ENCODE results near the gene RPL37. TPM values are rescaled to one million over a fixed set of nuclear protein-coding genes. Genes with fewer than 3 reads are reported as not detected.

The RPL37 gene
- total and polyA plus RNA-seq, 9 of the 15 experiments (the other 6 are each of a cell fraction or from before 2014, with no cell fraction given), result 2,342 to 7,963 (median 4,091) TPM

DNA sequence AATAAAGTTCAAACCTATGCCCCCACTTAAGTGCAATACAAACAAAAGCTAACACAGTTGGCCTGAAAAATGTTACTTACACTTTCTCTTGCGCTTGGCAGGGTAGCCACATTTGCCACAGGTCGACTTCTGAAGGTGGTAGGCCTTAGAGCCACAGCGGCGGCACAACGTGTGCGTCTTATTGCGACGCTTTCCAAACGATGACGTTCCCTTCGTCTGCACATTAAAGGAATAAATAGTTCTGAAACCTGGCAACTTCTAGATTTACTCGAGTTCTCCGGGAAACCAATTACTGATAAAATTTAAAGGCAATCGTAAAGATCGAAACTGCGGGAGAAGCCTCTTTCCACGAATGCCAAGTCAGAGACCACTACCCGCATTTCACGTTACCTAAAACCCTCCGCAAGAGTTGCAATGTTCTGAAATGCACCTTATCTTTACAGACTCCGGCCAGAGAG, 602 bp downstream of the RPL37 start (continued):
- TF ChIP-seq, protein P1, sequence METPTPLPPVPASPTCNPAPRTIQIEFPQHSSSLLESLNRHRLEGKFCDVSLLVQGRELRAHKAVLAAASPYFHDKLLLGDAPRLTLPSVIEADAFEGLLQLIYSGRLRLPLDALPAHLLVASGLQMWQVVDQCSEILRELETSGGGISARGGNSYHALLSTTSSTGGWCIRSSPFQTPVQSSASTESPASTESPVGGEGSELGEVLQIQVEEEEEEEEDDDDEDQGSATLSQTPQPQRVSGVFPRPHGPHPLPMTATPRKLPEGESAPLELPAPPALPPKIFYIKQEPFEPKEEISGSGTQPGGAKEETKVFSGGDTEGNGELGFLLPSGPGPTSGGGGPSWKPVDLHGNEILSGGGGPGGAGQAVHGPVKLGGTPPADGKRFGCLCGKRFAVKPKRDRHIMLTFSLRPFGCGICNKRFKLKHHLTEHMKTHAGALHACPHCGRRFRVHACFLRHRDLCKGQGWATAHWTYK (CRISPR knock-in tag; IDR thresholded peaks at IDR 0.05), result no peak
- TF ChIP-seq CHD1 (IDR thresholded peaks at IDR 0.05; ENCODE audit: low read length), result peak; percentile 96
- TF ChIP-seq NR2F6 (CRISPR knock-in tag; IDR thresholded peaks at IDR 0.05), result no peak
- no peak for TF ChIP-seq XRCC4 (IDR thresholded peaks at IDR 0.05; ENCODE audit: extremely low read depth, insufficient read depth, insufficient read length)
- no peak for TF ChIP-seq CBX1 (IDR thresholded peaks at IDR 0.05; ENCODE audit: low read depth)
- TF ChIP-seq ILF3 (IDR thresholded peaks at IDR 0.05; ENCODE audit: borderline replicate concordance), result 0 out of 2 replicates have a peak, but pooled peaks have one; percentile 19
- no peak for TF ChIP-seq CC2D1A (IDR thresholded peaks at IDR 0.05)
- TF ChIP-seq, protein P2, sequence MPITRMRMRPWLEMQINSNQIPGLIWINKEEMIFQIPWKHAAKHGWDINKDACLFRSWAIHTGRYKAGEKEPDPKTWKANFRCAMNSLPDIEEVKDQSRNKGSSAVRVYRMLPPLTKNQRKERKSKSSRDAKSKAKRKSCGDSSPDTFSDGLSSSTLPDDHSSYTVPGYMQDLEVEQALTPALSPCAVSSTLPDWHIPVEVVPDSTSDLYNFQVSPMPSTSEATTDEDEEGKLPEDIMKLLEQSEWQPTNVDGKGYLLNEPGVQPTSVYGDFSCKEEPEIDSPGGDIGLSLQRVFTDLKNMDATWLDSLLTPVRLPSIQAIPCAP (CRISPR knock-in tag; IDR thresholded peaks at IDR 0.05; ENCODE audit: borderline replicate concordance), result no peak
- no peak for TF ChIP-seq MEF2D (tag; conservative IDR thresholded peaks at IDR 0.05; ENCODE audit: low read depth)
- no peak for TF ChIP-seq CSDE1 (IDR thresholded peaks at IDR 0.05)
- no peak for TF ChIP-seq XRCC5 (IDR thresholded peaks at IDR 0.05; ENCODE audit: low read depth, low read length)
- TF ChIP-seq, protein P3, sequence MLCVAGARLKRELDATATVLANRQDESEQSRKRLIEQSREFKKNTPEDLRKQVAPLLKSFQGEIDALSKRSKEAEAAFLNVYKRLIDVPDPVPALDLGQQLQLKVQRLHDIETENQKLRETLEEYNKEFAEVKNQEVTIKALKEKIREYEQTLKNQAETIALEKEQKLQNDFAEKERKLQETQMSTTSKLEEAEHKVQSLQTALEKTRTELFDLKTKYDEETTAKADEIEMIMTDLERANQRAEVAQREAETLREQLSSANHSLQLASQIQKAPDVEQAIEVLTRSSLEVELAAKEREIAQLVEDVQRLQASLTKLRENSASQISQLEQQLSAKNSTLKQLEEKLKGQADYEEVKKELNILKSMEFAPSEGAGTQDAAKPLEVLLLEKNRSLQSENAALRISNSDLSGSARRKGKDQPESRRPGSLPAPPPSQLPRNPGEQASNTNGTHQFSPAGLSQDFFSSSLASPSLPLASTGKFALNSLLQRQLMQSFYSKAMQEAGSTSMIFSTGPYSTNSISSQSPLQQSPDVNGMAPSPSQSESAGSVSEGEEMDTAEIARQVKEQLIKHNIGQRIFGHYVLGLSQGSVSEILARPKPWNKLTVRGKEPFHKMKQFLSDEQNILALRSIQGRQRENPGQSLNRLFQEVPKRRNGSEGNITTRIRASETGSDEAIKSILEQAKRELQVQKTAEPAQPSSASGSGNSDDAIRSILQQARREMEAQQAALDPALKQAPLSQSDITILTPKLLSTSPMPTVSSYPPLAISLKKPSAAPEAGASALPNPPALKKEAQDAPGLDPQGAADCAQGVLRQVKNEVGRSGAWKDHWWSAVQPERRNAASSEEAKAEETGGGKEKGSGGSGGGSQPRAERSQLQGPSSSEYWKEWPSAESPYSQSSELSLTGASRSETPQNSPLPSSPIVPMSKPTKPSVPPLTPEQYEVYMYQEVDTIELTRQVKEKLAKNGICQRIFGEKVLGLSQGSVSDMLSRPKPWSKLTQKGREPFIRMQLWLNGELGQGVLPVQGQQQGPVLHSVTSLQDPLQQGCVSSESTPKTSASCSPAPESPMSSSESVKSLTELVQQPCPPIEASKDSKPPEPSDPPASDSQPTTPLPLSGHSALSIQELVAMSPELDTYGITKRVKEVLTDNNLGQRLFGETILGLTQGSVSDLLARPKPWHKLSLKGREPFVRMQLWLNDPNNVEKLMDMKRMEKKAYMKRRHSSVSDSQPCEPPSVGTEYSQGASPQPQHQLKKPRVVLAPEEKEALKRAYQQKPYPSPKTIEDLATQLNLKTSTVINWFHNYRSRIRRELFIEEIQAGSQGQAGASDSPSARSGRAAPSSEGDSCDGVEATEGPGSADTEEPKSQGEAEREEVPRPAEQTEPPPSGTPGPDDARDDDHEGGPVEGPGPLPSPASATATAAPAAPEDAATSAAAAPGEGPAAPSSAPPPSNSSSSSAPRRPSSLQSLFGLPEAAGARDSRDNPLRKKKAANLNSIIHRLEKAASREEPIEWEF (CRISPR knock-in tag; IDR thresholded peaks at IDR 0.05), result 0 out of 2 replicates have a peak, but pooled peaks have one; percentile 50
- TF ChIP-seq, protein P4, sequence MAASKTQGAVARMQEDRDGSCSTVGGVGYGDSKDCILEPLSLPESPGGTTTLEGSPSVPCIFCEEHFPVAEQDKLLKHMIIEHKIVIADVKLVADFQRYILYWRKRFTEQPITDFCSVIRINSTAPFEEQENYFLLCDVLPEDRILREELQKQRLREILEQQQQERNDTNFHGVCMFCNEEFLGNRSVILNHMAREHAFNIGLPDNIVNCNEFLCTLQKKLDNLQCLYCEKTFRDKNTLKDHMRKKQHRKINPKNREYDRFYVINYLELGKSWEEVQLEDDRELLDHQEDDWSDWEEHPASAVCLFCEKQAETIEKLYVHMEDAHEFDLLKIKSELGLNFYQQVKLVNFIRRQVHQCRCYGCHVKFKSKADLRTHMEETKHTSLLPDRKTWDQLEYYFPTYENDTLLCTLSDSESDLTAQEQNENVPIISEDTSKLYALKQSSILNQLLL (CRISPR knock-in tag; IDR thresholded peaks at IDR 0.05; ENCODE audit: borderline replicate concordance), result no peak
- TF ChIP-seq IFI16 (CRISPR knock-in tag; IDR thresholded peaks at IDR 0.05), result no peak
- TF ChIP-seq MED1 (CRISPR knock-in tag; IDR thresholded peaks at IDR 0.05; ENCODE audit: borderline replicate concordance), result no peak
- TF ChIP-seq, protein P5, sequence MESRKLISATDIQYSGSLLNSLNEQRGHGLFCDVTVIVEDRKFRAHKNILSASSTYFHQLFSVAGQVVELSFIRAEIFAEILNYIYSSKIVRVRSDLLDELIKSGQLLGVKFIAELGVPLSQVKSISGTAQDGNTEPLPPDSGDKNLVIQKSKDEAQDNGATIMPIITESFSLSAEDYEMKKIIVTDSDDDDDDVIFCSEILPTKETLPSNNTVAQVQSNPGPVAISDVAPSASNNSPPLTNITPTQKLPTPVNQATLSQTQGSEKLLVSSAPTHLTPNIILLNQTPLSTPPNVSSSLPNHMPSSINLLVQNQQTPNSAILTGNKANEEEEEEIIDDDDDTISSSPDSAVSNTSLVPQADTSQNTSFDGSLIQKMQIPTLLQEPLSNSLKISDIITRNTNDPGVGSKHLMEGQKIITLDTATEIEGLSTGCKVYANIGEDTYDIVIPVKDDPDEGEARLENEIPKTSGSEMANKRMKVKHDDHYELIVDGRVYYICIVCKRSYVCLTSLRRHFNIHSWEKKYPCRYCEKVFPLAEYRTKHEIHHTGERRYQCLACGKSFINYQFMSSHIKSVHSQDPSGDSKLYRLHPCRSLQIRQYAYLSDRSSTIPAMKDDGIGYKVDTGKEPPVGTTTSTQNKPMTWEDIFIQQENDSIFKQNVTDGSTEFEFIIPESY (CRISPR knock-in tag; IDR thresholded peaks at IDR 0.05), result no peak
- TF ChIP-seq ZNF197 (CRISPR knock-in tag; IDR thresholded peaks at IDR 0.05; ENCODE audit: low read depth), result no peak
- no peak for TF ChIP-seq HEY1 (CRISPR knock-in tag; IDR thresholded peaks at IDR 0.05; ENCODE audit: borderline replicate concordance)
